Subcutaneous abdominal adipose tissue (tissue), 5 donors: ENCODE results near the gene OPCML.

ENCODE experiments used
- H3K27ac ChIP-seq: one replicate; pipeline ENCODE4 v1.7.0; 2013; ENCODE audit warnings: low read depth, mild to moderate bottlenecking, inconsistent platforms, low read length, moderate library complexity
- H3K27me3 ChIP-seq, 5 donors: one replicate each; pipeline ENCODE4 v1.7.0; 2013; ENCODE audit warnings: low read length in 5 of 5, inconsistent platforms in 1 of 5; ENCODE audit not compliant: control insufficient read depth in 5 of 5, insufficient read depth in 4 of 5
- H3K36me3 ChIP-seq, 5 donors: one replicate each; pipeline ENCODE4 v1.7.0; 2013; ENCODE audit warnings: low read length in 5 of 5; ENCODE audit not compliant: control insufficient read depth in 5 of 5, insufficient read depth in 5 of 5
- H3K4me1 ChIP-seq, 5 donors: one replicate each; pipeline ENCODE4 v1.7.0; 2013; ENCODE audit warnings: low read length in 5 of 5, mild to moderate bottlenecking in 3 of 5, moderate library complexity in 1 of 5; ENCODE audit not compliant: control insufficient read depth in 5 of 5, insufficient read depth in 5 of 5
- H3K4me3 ChIP-seq, 5 donors: one replicate each; pipeline ENCODE4 v1.7.0; 2013; ENCODE audit warnings: low read length in 5 of 5, low read depth in 1 of 5
- H3K9ac ChIP-seq, 5 donors: one replicate each; pipeline ENCODE4 v1.7.0; 2013; ENCODE audit warnings: low read length in 5 of 5, mild to moderate bottlenecking in 4 of 5, moderate library complexity in 3 of 5
- H3K9me3 ChIP-seq, 5 donors: one replicate each; pipeline ENCODE4 v1.7.0; 2013; ENCODE audit warnings: low read length in 5 of 5; ENCODE audit not compliant: control insufficient read depth in 5 of 5
- donor health status: healthy.
- donor health status: healthy.
- donor health status: healthy.
- donor health status: healthy.
- donor health status: healthy.

Gene OPCML

GRCh38 chr11:133075351-133075750 is 456.9 kb downstream of the OPCML start:
- H3K27ac ChIP-seq: no peak overlapping the region
- H3K9me3 ChIP-seq: no peaks in the 10 kb centered on the region
- no peaks in the 10 kb centered on the region for H3K36me3 ChIP-seq
- H3K4me1 ChIP-seq: no peaks in the 10 kb centered on the region
- no peak overlapping the region for H3K9ac ChIP-seq
- peaks cover 17 to 29% (median 21%) of the 10 kb centered on the region in 5 donors for H3K27me3 ChIP-seq
- H3K4me3 ChIP-seq: no peak overlapping the region

GRCh38 chr11:133072858-133073582 is 459.3 kb downstream of the OPCML start:
- Histone ChIP-seq H3K4me1 (no peaks in the 10 kb centered on the region), H3K36me3 (no peaks in the 10 kb centered on the region), H3K27ac (no peak overlapping the region), H3K27me3 (peaks cover 16 to 25% (median 23%) of the 10 kb centered on the region in 5 donors), H3K4me3 (no peak overlapping the region), H3K9ac (no peak overlapping the region), H3K9me3 (no peaks in the 10 kb centered on the region)

GRCh38 chr11:133072378-133072777 is 459.9 kb downstream of the OPCML start:
- no peak overlapping the region for H3K27ac ChIP-seq
- H3K27me3 ChIP-seq: peaks cover 16 to 23% (median 20%) of the 10 kb centered on the region in 5 donors
- no peak overlapping the region for H3K4me3 ChIP-seq

DNA sequence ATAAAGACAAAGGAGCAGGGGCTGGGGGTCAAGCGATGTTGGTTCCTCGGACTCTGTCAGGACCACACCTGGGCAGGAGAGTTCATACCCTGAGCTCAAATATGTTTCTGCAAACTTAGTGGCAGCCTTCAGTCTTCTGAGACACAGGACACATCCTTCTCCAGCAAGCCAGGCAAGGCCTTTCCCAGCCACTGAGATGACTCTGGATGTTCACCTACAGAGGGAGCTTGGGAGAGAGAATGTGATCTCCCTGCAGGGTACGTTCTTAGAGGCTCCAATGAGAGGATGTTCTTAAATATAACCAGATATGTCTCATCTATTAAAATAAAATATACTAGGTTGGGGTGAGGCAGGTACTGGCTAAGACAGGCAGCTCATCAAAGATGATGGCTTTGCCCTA is 461.5 kb downstream of the OPCML start:
- no peak overlapping the region for H3K27ac ChIP-seq
- no peak overlapping the region for H3K9ac ChIP-seq
- peaks cover 16 to 19% (median 18%) of the 10 kb centered on the region in 5 donors for H3K27me3 ChIP-seq
- H3K36me3 ChIP-seq: no peaks in the 10 kb centered on the region
- H3K4me1 ChIP-seq: no peaks in the 10 kb centered on the region
- no peaks in the 10 kb centered on the region for H3K9me3 ChIP-seq
- no peak overlapping the region for H3K4me3 ChIP-seq

More at GRCh38 chr11:133072378-133072777, 459.9 kb downstream of the OPCML start:
- Histone ChIP-seq H3K4me1 (no peaks in the 10 kb centered on the region), H3K9me3 (no peaks in the 10 kb centered on the region), H3K36me3 (no peaks in the 10 kb centered on the region), H3K9ac (no peak overlapping the region)

GRCh38 chr11:133070021-133070713 is 462.1 kb downstream of the OPCML start:
- Histone ChIP-seq H3K27ac (no peak overlapping the region), H3K9me3 (no peaks in the 10 kb centered on the region), H3K27me3 (peaks cover 14 to 19% (median 18%) of the 10 kb centered on the region in 5 donors), H3K4me1 (peaks cover 0 to under 1% (median 0%) of the 10 kb centered on the region in 5 donors), H3K9ac (no peak overlapping the region), H3K4me3 (no peak overlapping the region), H3K36me3 (no peaks in the 10 kb centered on the region)

GRCh38 chr11:133065847-133066485 is 466.3 kb downstream of the OPCML start:
- H3K9ac ChIP-seq: no peak overlapping the region
- H3K27ac ChIP-seq: no peak overlapping the region
- no peaks in the 10 kb centered on the region for H3K36me3 ChIP-seq
- H3K27me3 ChIP-seq: peaks cover 3 to 11% (median 8%) of the 10 kb centered on the region in 5 donors
- H3K4me1 ChIP-seq: peaks cover 3 to 15% (median 14%) of the 10 kb centered on the region in 5 donors
- no peaks in the 10 kb centered on the region for H3K9me3 ChIP-seq
- H3K4me3 ChIP-seq: no peak overlapping the region

DNA sequence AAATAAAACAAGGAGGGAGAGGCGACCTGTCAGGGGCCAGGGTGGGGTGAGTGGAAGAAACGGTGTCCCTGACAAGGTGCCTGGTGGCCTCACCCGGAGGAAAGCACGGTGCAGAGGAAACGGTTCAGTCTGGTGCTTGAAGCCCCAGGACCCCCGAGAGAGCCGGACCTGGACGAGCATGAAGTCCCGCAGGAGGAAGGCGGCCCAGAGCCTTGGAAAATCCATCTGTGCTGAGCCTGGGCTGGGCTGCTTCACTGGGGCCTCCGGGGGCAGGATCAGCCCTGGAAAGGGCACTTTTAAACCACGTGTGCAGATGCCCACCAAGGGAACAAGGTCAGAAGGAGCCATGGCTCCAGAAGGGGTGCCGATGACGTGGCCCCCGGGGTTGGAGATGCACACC is 467.3 kb downstream of the OPCML start:
- Histone ChIP-seq H3K9ac (peak overlapping the region in 4 of 5 donors; percentile 69 to 88 (median 74)), H3K27ac (no peak overlapping the region), H3K4me3 (peak overlapping the region; percentile 74 to 90 (median 85)), H3K4me1 (peaks cover 3 to 15% (median 14%) of the 10 kb centered on the region in 5 donors), H3K36me3 (no peaks in the 10 kb centered on the region), H3K9me3 (no peaks in the 10 kb centered on the region), H3K27me3 (peaks cover 0 to 10% (median 4%) of the 10 kb centered on the region in 5 donors)

DNA sequence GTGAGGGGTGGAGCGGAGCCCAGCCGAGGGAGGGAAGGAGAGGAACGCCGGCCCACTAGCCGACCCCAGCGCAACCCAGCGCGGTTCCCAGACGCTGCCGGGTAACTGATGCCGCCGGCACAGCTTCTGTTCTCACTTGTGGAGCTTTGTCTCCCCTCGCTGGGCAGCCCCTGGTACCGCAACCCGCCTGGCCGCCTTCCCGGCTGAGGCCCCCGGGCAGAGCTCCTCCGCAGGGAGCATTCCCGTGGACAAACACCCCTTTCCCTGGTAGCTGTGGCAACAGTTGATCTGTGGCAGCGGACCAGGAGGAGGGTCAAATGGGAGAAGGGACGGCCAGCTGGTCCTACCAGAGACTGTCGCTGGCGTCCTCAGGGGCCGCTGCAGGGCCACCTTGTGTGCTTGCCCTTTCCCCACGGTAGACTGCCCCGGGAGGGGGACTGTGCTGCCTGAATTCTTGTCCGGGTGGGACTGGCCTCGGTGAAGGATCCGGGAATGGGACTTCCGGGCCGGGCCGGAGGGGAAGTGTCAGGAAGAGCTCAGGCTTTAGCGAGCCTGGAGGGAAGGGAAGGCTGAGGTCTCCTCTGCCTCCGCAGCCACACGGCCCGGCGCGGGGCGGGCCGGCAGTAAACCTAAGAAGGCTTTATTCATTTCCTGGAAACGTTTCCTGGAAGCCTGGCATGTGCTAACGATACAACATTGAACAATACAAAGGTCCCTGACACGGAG is 468.0 kb downstream of the OPCML start:
- peaks cover 3 to 15% (median 14%) of the 10 kb centered on the region in 5 donors for H3K4me1 ChIP-seq
- H3K9me3 ChIP-seq: no peaks in the 10 kb centered on the region
- H3K4me3 ChIP-seq: peak overlapping the region; percentile 74 to 90 (median 85)
- H3K36me3 ChIP-seq: no peaks in the 10 kb centered on the region
- peak overlapping the region; percentile 69 to 88 (median 75) for H3K9ac ChIP-seq
- peak overlapping the region; percentile 57 for H3K27ac ChIP-seq
- peaks cover 0 to 6% (median 3%) of the 10 kb centered on the region in 5 donors for H3K27me3 ChIP-seq

DNA sequence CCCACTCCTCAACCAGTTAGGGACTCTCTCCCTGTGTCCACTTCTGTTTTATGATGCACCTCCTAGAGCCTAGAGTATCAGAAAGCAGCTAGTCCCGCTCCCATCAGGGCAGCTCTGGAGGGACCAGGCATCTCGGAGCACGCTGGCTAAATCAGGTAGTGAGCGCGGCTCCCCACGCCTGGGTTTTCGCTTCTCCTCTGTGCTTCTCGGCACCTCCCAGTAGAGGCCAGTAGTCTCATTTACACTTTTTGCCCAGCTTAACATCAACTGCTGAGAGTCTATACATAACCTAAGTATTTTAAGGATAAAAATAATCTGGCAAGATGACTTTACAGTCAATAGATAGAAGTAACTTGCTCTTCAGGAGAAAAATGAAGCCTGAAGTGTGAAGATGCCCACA is 473.8 kb downstream of the OPCML start:
- H3K9ac ChIP-seq: no peak overlapping the region
- H3K4me3 ChIP-seq: no peak overlapping the region
- peaks cover 0 to 6% (median 0%) of the 10 kb centered on the region in 5 donors for H3K4me1 ChIP-seq
- peaks cover 7 to 13% (median 7%) of the 10 kb centered on the region in 5 donors for H3K27me3 ChIP-seq
- H3K27ac ChIP-seq: no peak overlapping the region
- H3K9me3 ChIP-seq: no peaks in the 10 kb centered on the region
- no peaks in the 10 kb centered on the region for H3K36me3 ChIP-seq
